ENCODE data around the gene HABP2.

HABP2 gene

DNA sequence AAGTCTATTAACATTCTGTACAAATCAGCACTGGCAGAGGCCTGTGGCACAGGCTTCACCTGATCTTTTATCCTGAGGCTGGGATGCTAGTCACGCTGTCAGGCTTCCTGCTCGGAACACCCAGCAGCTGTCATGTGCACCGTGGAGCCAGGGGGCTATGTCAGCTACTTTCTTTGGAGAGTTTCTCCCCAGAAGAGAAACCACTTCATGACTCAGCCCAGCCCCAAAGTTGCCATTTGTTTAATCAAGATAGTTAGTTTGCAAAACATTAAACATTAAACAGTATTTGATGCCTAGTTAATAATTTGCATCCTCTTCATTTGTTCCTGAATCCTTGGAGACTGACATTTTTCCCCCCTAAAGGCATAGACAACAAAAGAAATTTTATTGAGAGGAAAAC is at the start of gene HABP2:
Gene HABP2 (plus strand): TSS at position 353 of the 400 bp plus-strand sequence. CDS start 69 bp downstream, outside the sequence.
- no peaks in the 10 kb centered on the region for H3K27me3 ChIP-seq (ENCODE audit: control insufficient read depth, insufficient read depth, low read length)
- no peak within 1 kb of the TSS for H3K4me3 ChIP-seq (ENCODE audit: low read length)
- H3K36me3 ChIP-seq (ENCODE audit: control insufficient read depth, insufficient read depth, low read length) = no peaks in the 10 kb centered on the region
- H3K4me1 ChIP-seq (ENCODE audit: control insufficient read depth, insufficient read depth, low read length) = peaks cover 28% of the 10 kb centered on the region
- H3K9me3 ChIP-seq (ENCODE audit: control insufficient read depth, low read length) = no peaks in the 10 kb centered on the region
- no peak within 1 kb of the TSS for H3K9ac ChIP-seq (ENCODE audit: low read length)

DNA sequence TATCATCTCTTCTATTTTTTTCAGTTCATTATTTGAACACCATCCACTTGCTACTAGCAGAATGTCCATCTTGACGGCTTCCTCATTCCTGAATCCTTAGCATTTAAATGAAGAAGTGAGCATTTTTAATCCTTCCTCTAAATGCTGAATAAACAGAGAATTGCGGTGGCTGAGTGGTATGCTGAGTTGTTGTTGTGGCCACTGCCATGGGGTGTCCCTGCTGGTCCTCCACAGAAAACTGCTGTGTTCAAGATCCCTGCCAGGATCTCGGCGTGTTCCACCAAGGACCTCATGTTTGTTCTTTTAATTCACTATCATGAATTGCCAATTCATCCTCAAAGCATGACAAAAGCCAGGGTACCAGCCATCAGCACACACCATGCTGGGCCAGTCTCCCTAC is 48.9 kb upstream of the HABP2 start:
- Histone ChIP-seq H3K36me3 (ENCODE audit: control insufficient read depth, insufficient read depth, low read length) (no peaks in the 10 kb centered on the region), H3K9ac (ENCODE audit: low read length) (no peak overlapping the region), H3K27me3 (ENCODE audit: control insufficient read depth, insufficient read depth, low read length) (no peaks in the 10 kb centered on the region), H3K9me3 (ENCODE audit: control insufficient read depth, low read length) (no peaks in the 10 kb centered on the region), H3K4me3 (ENCODE audit: low read length) (no peak overlapping the region), H3K4me1 (ENCODE audit: control insufficient read depth, insufficient read depth, low read length) (no peaks in the 10 kb centered on the region)

DNA sequence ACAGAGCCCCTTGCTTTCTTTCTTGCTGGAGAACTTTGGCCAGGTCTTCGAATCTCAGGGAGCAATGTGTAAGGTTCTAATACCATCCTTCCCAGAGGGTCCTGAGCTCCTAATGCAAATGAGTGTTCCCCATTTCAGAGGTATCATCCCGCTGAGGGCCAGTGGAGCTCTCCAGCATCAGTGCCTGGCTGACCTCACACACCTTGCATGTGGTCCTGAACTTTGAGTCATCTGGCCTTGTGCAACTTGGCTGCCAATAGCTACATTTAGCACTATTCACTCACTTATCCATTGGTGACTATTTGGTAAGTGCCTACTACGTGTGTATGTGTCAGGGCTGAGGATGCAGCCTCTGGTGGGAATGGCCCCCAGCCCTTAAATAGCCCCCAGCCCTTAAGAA is 48.4 kb upstream of the HABP2 start:
- no peaks in the 10 kb centered on the region for H3K4me1 ChIP-seq (ENCODE audit: control insufficient read depth, insufficient read depth, low read length)
- no peaks in the 10 kb centered on the region for H3K36me3 ChIP-seq (ENCODE audit: control insufficient read depth, insufficient read depth, low read length)
- no peaks in the 10 kb centered on the region for H3K27me3 ChIP-seq (ENCODE audit: control insufficient read depth, insufficient read depth, low read length)
- H3K9me3 ChIP-seq (ENCODE audit: control insufficient read depth, low read length) = no peaks in the 10 kb centered on the region
- H3K4me3 ChIP-seq (ENCODE audit: low read length) = no peak overlapping the region
- H3K9ac ChIP-seq (ENCODE audit: low read length) = no peak overlapping the region

DNA sequence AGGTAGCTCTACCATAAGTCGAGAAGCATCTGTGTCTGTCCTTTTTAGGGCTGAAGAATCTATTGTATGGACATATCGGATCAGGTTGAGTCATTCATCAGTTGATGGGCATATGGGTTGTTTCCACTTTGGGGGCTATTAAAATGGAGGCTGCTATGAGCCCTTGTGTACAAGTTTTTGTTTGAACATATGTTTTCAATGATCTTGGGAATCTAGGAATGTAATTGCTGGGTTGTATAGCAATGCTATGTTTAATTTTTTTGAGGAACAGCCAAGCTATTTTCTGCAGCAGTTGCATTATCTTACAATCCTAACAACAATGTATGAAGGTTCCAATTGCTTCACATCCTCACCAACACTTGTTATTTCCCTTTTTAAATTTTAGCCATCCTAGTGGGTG is 46.4 kb upstream of the HABP2 start:
- Histone ChIP-seq H3K4me1 (ENCODE audit: control insufficient read depth, insufficient read depth, low read length) (no peaks in the 10 kb centered on the region), H3K27me3 (ENCODE audit: control insufficient read depth, insufficient read depth, low read length) (no peaks in the 10 kb centered on the region), H3K4me3 (ENCODE audit: low read length) (no peak overlapping the region), H3K36me3 (ENCODE audit: control insufficient read depth, insufficient read depth, low read length) (no peaks in the 10 kb centered on the region), H3K9me3 (ENCODE audit: control insufficient read depth, low read length) (no peaks in the 10 kb centered on the region), H3K9ac (ENCODE audit: low read length) (no peak overlapping the region)

GRCh38 chr10:113511419-113511818 is 41.4 kb upstream of the HABP2 start:
- H3K9ac ChIP-seq (ENCODE audit: low read length) = no peak overlapping the region
- no peaks in the 10 kb centered on the region for H3K36me3 ChIP-seq (ENCODE audit: control insufficient read depth, insufficient read depth, low read length)
- H3K4me1 ChIP-seq (ENCODE audit: control insufficient read depth, insufficient read depth, low read length) = no peaks in the 10 kb centered on the region
- H3K9me3 ChIP-seq (ENCODE audit: control insufficient read depth, low read length) = no peaks in the 10 kb centered on the region
- no peak overlapping the region for H3K4me3 ChIP-seq (ENCODE audit: low read length)
- H3K27me3 ChIP-seq (ENCODE audit: control insufficient read depth, insufficient read depth, low read length) = no peaks in the 10 kb centered on the region

- Histone ChIP-seq H3K27me3 (ENCODE audit: control insufficient read depth, insufficient read depth, low read length) (no peaks in the 10 kb centered on the region), H3K36me3 (ENCODE audit: control insufficient read depth, insufficient read depth, low read length) (no peaks in the 10 kb centered on the region), H3K4me3 (ENCODE audit: low read length) (no peak overlapping the region), H3K9me3 (ENCODE audit: control insufficient read depth, low read length) (no peaks in the 10 kb centered on the region), H3K9ac (ENCODE audit: low read length) (no peak overlapping the region), H3K4me1 (ENCODE audit: control insufficient read depth, insufficient read depth, low read length) (no peaks in the 10 kb centered on the region)
These were observed 37.7 kb upstream of the HABP2 start for GRCh38 chr10:113515161-113515560.

DNA sequence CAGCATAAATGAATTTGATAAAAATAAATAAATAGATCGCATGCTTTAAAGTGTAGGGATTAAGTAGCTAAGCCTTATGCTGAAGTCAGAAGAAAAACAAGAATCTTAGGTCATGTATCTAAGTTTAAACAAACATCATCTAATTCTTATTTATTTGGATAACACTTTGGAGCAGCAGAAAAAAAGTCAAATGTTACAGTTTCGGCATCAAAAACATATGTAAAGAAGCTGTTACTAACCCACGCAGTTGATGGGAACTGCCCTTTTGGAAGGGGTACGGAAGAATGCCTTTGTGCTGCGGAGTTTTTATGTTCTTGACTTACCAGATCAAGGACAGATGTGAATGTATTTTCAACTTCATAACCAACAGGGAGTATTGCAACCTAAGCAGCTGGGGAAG is 37.3 kb upstream of the HABP2 start:
- no peak overlapping the region for H3K4me3 ChIP-seq (ENCODE audit: low read length)
- H3K9me3 ChIP-seq (ENCODE audit: control insufficient read depth, low read length) = no peaks in the 10 kb centered on the region
- H3K27me3 ChIP-seq (ENCODE audit: control insufficient read depth, insufficient read depth, low read length) = no peaks in the 10 kb centered on the region

DNA sequence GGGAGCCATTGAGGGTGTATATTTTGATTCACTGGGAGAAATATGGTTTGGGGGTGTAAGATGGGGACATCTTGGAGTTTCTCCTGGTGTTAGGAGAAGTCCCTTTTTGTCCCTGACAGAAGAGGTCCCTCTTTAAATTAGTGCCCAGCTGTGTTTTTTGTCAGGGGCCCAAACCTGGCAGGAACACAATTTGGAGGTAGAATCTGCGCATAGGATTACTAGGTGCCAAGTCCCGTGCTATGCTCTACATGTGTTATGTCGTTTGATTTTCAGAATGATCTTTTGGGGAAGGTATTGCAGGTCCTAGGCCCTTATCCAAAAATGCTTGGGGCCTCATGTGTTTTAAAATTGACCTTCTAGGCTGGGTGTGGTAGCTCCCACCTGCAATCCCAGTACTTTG is 36.8 kb upstream of the HABP2 start:
- H3K9ac ChIP-seq (ENCODE audit: low read length) = no peak overlapping the region
- H3K36me3 ChIP-seq (ENCODE audit: control insufficient read depth, insufficient read depth, low read length) = no peaks in the 10 kb centered on the region
- H3K27me3 ChIP-seq (ENCODE audit: control insufficient read depth, insufficient read depth, low read length) = no peaks in the 10 kb centered on the region
- no peaks in the 10 kb centered on the region for H3K9me3 ChIP-seq (ENCODE audit: control insufficient read depth, low read length)
- no peak overlapping the region for H3K4me3 ChIP-seq (ENCODE audit: low read length)
- no peaks in the 10 kb centered on the region for H3K4me1 ChIP-seq (ENCODE audit: control insufficient read depth, insufficient read depth, low read length)

More for the DNA sequence above, 37.3 kb upstream of the HABP2 start:
- Histone ChIP-seq H3K4me1 (ENCODE audit: control insufficient read depth, insufficient read depth, low read length) (no peaks in the 10 kb centered on the region), H3K36me3 (ENCODE audit: control insufficient read depth, insufficient read depth, low read length) (no peaks in the 10 kb centered on the region), H3K9ac (ENCODE audit: low read length) (no peak overlapping the region)

- Histone ChIP-seq H3K4me1 (ENCODE audit: control insufficient read depth, insufficient read depth, low read length) (no peaks in the 10 kb centered on the region), H3K27me3 (ENCODE audit: control insufficient read depth, insufficient read depth, low read length) (no peaks in the 10 kb centered on the region), H3K9me3 (ENCODE audit: control insufficient read depth, low read length) (no peaks in the 10 kb centered on the region), H3K9ac (ENCODE audit: low read length) (no peak overlapping the region), H3K4me3 (ENCODE audit: low read length) (no peak overlapping the region), H3K36me3 (ENCODE audit: control insufficient read depth, insufficient read depth, low read length) (no peaks in the 10 kb centered on the region)
These were observed 35.5 kb upstream of the HABP2 start for GRCh38 chr10:113517165-113517900.

DNA sequence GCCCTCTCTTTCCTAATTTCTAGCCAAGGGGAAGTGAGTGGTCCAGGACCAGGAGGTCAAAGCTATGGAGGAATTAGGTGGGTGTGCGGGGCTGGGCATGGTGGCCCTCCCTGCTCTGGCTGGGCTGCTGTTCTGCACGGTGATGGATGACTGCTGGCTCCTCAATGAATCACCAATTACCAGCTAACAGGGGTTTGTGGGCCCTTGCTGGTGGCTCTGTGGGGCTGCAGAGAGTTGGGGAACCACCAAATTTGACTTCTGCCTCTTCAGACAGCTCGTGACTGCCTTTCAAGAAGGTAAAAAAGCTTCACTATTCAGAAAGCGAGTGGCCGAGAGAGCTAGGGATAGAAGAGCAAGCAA is 35.0 kb upstream of the HABP2 start:
- no peaks in the 10 kb centered on the region for H3K9me3 ChIP-seq (ENCODE audit: control insufficient read depth, low read length)
- H3K27me3 ChIP-seq (ENCODE audit: control insufficient read depth, insufficient read depth, low read length) = no peaks in the 10 kb centered on the region
- H3K4me1 ChIP-seq (ENCODE audit: control insufficient read depth, insufficient read depth, low read length) = no peaks in the 10 kb centered on the region
- no peaks in the 10 kb centered on the region for H3K36me3 ChIP-seq (ENCODE audit: control insufficient read depth, insufficient read depth, low read length)
- H3K4me3 ChIP-seq (ENCODE audit: low read length) = no peak overlapping the region
- H3K9ac ChIP-seq (ENCODE audit: low read length) = no peak overlapping the region

DNA sequence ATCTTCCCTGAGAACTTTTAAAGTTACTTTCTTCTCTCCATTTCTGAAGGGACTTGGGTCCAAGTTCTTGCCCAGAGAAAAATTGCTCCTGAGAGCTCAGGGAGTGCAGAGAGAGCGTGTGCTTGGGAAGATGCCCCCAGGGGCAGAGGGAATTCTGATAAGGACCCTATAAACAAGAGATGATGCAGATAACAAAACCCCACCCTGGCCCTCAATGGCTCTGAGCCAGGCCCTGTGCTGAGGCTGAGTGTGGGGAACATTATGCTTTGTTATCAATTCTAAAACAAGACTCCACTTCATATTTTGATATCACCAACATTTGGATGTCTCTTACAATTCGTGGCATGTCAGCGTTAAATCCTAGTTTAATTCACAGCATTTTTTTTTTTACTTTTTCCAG is 34.4 kb upstream of the HABP2 start:
- H3K27me3 ChIP-seq (ENCODE audit: control insufficient read depth, insufficient read depth, low read length) = no peaks in the 10 kb centered on the region
- no peaks in the 10 kb centered on the region for H3K9me3 ChIP-seq (ENCODE audit: control insufficient read depth, low read length)
- H3K4me3 ChIP-seq (ENCODE audit: low read length) = no peak overlapping the region
- no peaks in the 10 kb centered on the region for H3K36me3 ChIP-seq (ENCODE audit: control insufficient read depth, insufficient read depth, low read length)
- no peaks in the 10 kb centered on the region for H3K4me1 ChIP-seq (ENCODE audit: control insufficient read depth, insufficient read depth, low read length)
- H3K9ac ChIP-seq (ENCODE audit: low read length) = no peak overlapping the region

GRCh38 chr10:113518816-113519591 is 33.8 kb upstream of the HABP2 start:
- Histone ChIP-seq H3K9me3 (ENCODE audit: control insufficient read depth, low read length) (no peaks in the 10 kb centered on the region), H3K27me3 (ENCODE audit: control insufficient read depth, insufficient read depth, low read length) (no peaks in the 10 kb centered on the region), H3K4me3 (ENCODE audit: low read length) (no peak overlapping the region)

More at GRCh38 chr10:113518816-113519591, 33.8 kb upstream of the HABP2 start:
- H3K4me1 ChIP-seq (ENCODE audit: control insufficient read depth, insufficient read depth, low read length) = no peaks in the 10 kb centered on the region
- H3K36me3 ChIP-seq (ENCODE audit: control insufficient read depth, insufficient read depth, low read length) = no peaks in the 10 kb centered on the region
- H3K9ac ChIP-seq (ENCODE audit: low read length) = no peak overlapping the region
